Fibroblast of peridontal ligament (primary cell): ENCODE results near the gene OR6Y1.

Source experiments
- DNase-seq: peaks from one replicate; pipeline ENCODE4 v3.0.0-alpha.2; 2010; ENCODE audit errors: extremely low read depth

Gene OR6Y1, protein sequence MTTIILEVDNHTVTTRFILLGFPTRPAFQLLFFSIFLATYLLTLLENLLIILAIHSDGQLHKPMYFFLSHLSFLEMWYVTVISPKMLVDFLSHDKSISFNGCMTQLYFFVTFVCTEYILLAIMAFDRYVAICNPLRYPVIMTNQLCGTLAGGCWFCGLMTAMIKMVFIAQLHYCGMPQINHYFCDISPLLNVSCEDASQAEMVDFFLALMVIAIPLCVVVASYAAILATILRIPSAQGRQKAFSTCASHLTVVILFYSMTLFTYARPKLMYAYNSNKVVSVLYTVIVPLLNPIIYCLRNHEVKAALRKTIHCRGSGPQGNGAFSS

DNA sequence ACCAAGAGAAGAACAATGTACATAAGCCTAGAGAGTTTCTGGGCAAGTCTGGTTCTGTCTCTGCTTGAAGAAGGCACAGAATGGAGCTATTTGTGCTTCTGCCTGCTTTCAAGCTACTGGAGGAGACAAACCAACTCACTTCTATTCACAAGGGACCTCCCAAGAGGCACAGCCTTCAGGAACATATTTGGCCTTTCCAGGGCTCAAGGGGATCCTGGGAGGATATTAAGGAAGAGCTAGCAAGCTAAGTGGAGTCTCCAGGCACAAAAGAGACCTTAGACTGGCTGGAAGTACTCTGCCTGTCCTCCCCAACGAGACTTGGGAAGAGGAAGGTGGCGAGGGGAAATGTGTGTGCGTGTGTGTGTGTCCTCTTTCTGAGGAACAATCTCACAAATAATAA lies at the start of gene OR6Y1:
Gene OR6Y1, minus strand, starts transcription at position 54 of the 400 bp plus-strand sequence. CDS start 6,300 bp downstream, outside the sequence.
- no peak for DNase-seq

DNA sequence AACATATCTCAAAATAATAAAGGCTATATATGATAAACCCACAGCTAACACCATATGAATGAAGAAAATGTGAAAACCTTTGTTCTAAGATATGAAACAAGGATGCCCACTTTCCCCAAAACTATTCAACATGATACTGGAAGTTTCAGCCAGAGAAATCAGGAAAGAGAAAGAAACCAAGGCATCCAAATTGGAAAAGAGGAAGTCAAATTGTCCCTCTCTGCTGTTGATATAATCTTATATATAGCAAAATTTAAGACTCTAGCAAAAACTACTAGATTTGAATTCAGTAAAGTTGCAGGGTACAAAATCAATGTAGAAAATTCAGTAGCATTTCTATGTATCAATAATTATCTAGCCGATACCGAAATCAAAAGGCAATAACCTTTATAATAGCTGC lies 46.5 kb upstream of the OR6Y1 start:
- no peak for DNase-seq

DNA sequence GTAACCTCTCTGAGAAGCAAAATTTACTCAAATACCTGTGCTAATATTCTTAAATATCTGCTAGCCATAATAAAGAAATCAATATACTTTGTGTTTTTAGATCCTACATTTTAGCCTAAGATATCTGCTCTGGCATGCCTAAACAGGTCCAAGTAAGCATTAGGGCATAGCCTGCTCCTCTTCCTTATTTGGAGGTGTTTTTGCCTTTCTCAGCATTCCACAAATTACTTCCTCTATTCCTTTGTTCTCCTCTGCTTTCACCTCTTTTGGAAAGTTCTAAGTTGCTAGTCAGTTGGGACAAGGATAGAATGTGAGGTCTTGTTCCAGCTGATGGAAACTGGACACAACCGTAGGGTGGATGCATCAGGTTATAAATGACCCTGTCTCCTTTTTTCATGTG lies 32.7 kb upstream of the OR6Y1 start:
- no peak for DNase-seq

DNA sequence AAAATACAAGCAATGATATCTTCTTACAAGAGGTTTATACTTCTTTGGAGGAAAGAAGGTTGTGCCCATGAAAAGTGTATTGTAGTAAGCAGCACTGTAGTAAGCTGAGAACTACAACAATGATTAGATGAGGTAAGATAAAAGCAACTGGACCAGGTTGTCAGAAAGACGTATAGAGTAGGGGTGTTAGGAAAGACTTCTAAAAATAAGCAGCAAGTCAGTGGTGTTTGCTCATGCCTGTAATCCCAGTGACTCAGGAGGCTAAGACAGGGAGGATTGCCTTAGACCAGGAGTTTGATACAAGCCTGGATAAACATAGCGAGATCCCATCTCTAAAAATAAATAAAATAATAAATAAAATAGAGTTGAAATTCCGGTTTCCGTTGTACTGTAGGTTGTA lies 29.8 kb upstream of the OR6Y1 start:
- DNase-seq: no peak

DNA sequence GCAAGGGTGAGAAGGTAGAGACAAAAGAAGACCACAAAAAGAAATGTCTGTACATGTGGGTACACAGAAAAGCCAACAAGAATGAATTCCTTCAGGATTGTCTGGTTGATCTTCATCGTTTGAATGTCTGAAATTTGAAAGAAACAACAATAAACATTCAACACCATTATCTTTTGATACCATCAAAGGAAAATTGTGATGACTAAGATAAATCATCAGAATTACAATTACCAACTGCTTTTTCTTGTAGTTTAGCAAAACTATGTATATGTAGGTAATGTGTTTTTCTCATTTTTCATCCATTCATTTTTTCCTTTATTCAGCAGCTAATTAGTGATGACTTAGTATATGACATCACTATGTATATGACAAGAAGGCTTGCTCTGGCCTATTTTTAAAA lies 25.5 kb upstream of the OR6Y1 start, which contains the start of gene OR10X1:
Gene OR10X1, minus strand, starts transcription at position 167 of the 400 bp plus-strand sequence. Its CDS starts 0 bp downstream, at position 167.
- no peak for DNase-seq

DNA sequence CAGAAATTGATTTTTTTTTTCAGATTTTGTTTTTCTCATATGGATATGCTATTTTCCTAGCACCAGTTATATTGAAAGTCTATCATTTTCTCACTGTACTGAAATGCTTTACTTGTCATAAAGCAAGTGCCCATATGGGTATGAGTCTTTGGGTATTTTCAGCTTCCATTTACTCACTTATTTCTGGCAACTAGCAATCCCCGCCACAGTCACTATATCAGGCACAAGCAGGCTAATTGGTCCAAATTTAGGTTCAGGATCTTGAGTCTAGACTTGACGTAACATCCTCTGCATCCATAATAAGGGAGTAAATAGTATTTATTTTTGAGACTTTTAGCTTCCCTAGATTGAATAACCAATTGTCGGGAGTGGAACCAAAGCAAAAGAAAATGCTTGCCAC lies 23.4 kb upstream of the OR6Y1 start:
- DNase-seq: no peak

DNA sequence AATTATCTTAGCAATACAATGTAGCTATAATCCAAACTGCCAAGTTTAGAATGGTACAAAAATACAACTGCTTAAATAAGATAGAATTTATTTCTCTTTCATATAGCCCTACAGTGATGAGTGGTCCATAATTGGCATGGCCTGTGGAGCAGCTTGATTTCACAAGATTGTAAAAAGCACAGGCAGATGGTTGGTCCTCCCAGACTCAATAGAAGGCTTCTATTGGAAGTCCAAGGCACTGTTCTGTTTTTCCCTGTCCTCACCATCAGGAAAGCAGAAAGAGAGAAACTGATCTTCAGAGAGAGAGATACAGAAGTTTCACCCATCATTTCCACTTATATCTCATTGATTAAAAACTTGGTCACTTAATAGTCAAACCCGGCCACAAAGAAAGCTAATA lies 18.0 kb upstream of the OR6Y1 start:
- DNase-seq: no peak

DNA sequence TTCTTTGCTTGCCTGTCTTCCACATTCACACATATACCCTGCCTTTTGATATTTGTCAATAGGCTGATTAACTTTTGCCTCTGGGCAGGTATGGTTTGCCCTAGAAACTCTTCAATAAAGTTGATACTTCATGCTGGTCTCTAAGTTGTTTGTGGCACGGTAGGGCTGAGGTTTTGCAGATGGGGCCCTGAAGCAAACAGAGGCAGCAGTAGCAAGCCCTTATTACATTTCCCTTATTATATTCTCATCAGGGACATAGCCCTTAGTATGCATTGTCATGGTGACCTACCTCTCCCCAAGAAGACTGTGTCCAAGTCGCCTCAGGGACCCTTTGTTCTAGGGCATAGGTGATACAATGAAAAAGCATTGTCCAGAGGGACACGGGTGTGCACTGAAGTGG lies 16.3 kb upstream of the OR6Y1 start, which contains the start of gene OR6P1:
Gene OR6P1, minus strand, starts transcription at position 101 of the 400 bp plus-strand sequence. CDS start 6,976 bp downstream, outside the sequence.
- no peak for DNase-seq

DNA sequence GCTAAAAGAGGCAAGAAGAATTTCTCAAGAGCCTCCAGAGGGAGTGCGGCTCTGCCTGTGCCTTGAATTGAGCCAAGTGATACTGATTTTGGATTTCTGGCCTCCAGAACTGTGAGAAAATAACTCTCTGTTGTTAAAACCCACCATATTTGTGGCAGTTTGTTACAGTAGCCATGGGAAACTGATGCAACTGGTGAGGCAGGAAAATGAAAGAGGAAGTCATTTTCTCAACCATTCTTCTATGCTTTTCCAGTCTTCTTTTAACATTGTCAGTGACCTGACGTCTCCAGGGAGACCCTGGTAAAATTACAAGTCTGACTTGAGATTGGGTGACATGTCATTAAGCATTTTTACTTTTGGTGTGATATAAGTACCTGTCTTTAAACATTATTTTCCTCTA lies 10.4 kb upstream of the OR6Y1 start:
- no peak for DNase-seq

DNA sequence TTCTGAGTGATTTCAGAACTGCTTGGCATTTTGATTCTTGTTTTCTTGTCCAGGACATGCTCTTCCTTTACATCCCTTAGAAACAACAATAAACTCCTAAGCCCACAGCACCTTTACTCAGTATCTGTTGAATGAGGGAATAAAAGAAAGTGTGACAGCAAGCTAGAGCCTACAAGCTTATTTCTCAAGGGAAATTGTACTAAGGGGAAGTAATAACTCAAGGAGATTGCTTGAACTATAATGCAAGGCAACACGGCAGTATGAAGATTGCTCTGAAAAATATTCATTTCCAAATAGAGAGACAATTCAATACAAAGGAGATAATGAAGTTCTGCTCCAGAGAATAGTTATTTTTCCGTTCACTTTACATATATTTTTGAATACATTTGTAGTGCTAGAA lies 9.6 kb upstream of the OR6Y1 start:
- DNase-seq: no peak

DNA sequence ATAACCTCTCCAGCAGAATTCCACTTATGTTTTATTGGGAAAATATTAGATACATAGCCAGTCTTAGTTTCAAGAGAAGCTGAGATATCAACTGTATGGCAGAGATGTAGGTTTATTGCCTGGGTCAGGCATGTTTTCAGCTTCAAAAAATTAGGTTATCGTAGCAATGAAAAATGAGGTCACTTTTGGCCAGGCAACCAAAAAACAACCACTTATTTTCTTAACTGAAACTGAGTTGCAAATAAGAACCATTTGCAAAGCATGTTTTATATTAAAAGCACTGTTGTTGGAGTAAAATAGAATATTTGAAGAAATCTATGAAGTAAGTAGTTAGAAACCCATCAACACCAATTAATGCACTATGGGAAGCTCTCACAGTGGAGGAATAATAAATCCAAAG lies 5.5 kb upstream of the OR6Y1 start:
- DNase-seq: no peak

DNA sequence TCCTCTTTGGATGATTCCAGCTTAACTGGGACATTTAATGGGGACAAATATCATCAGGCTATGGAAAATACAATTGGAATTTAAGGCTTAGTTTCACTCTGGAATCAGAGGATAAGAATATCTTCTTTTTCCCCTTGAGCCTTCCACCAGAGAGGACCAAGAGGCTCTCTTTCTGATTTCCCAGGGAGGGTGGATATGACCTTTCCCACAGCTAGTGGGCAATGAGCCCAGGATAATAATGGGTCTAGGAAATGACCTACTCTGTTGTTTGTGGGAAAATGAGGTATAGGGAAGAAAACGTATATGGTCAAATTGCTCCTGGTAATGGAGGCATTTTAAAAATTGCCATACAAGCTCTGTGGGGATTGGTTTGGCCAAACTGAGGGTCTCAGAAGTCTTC lies 1.9 kb downstream of the OR6Y1 start:
- DNase-seq: no peak

DNA sequence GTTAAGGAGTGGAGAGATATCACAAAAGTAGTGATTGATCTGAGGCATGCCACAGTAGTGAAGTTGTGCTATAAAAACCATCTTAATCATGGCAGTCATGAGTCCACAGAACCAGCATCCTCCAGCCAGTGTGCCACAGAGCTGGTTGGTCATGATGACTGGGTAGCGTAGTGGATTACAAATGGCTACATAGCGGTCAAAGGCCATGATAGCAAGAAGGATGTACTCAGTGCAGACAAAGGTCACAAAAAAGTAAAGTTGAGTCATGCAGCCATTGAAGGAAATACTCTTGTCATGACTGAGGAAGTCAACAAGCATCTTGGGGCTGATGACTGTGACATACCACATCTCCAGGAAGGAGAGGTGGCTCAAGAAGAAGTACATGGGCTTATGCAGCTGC lies 6.7 kb downstream of the OR6Y1 start:
- DNase-seq: no peak

DNA sequence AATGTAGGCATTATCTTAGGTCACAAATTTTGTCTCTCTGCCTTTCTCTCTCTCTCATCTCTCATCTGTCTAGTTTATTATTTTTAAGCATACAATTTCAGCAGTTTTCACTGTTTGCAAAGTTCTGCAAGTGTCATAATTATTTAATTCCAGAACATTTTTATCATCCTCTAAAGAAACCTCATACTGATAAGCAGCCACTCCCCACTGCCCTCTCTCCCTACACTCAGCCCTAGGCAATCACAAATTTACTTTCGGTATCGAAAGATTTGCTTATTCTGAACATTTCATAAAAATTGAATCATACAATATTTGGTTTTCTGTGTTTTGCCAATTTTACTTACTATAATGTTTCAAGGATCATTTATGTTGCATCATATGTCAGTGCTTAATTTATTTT lies 16.6 kb downstream of the OR6Y1 start:
- no peak for DNase-seq

DNA sequence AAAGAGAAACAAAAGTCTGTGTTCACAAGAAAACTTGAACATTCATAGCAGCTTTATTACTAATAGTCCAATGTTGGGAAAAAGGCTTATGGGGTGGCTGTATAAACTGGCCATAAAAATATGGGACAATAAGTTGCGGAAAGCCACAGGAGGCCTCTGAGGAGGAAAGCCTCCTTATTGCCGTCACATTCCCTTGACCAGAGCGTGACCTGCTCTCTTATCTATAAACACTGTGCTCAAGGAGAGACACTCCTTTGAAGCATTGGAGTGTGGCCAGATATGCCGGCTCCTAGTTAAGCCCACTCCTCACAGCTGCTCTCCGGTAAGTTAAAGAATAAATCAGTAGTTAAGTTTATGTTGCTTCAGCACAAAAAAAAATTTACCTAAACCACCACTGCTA lies 19.7 kb downstream of the OR6Y1 start:
- DNase-seq: no peak

DNA sequence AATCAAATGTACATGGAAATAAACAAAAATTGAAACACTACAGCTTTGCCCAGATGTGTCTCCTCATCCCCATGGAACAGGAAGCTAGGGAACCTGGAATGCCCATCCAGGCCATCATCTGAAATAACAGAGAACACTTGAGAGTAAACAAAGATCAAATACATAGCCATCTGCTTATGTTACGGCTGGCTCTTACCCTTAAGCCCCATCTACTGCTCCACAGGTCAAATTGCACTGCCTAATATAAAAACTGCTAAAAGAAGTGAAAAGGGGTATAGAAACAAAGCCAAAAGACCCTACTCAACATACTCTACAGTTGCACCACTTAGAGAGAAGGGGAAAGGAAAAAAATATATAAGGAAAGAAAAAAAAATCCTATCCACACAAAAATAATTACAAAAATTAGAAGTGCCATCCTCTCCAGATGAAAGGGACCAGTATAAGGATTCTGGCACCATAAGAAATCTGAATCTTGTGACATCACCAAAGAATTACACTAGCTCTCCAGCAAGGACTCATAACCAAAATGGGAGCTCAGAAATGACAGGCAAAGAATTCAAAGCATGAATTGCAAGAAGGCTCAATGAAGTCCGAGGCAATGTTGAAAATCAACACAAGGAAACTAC lies 26.9 kb downstream of the OR6Y1 start:
- DNase-seq: no peak

DNA sequence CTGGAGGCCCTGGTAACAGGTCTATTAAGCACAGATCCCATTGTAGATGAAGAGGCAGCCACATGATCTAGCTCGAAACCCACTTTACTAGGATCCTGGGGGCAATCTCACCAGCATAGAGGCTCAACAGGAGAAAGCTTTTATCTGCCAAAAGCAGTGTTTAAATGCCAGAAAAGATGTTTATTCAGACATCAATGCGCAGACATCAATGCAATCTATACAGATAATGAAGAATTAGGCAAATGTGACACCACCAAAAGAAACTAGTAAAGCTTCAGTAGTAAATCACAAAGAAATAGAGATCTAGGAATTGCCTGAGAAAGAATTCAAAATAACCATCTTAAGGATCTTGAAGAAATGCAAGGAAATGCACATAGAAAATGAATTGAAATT lies 32.5 kb downstream of the OR6Y1 start:
- no peak for DNase-seq

DNA sequence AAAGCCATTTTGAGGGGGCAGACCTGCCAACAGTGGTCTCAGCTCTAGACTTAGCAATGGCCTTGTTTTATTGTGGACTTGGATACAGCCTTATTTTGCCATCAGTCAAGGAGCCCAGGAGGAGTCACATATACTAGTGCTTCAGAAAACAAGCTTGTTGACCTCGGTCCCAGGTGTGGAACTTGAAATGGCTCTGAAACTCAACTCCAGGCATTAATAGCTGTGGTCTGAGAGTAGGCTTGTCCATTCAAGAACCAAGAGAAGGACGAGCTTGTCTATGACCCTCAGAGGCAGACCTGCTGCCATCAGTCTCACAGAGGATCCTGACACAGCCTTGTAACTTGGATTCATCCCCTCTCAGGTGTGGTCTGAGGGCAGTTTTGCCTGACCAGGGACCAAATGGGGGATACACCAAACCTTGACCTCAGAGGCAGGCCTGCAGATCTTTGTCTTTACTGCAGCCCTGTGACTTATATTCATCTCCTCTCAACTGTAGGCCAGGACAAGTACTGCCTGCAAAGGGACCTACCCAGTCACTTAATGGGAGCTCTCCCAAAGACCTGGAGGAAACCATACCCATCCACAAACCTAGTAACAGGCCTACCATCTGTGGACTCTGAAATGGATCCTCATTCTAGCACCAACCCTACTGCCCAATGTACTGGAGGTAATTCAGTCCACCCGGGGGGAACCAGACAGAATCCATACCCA lies 33.1 kb downstream of the OR6Y1 start:
- no peak for DNase-seq

DNA sequence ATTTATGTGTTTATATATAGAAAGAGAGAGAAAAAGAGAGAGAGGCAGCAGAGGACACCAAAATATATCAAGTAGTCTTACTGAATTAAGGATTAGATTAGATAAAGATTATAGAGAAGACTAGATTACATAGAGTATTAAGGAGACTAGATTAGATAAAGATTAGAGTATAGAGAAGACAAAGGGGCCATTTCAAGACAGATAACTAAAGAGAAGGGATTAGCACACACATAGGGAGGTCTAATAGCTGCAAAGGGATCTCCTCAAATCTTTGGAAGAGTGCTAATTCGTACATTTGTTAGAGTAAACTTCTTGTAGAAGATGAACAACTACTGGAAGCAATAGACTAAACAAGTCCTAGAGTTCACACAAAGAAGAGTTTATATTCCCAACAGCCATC lies 34.2 kb downstream of the OR6Y1 start:
- DNase-seq: no peak

DNA sequence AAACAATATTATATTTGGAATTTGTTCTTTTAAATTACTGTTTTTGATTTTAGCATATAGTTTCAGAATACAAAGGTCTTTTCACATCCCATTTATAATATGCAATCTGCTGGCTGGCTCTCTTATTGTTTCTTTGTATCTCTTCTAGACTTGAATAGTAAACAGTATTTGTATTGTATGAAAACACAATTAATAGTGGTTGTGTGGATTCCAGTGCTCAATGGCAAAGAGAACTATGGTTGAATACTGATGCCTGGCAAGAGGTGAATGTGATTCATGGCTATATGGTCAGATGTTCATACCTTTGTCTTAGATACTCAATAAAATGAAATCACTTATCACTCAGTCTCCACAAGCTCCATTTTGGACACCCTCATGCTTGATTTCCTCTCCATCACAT lies 37.2 kb downstream of the OR6Y1 start:
- DNase-seq: no peak

DNA sequence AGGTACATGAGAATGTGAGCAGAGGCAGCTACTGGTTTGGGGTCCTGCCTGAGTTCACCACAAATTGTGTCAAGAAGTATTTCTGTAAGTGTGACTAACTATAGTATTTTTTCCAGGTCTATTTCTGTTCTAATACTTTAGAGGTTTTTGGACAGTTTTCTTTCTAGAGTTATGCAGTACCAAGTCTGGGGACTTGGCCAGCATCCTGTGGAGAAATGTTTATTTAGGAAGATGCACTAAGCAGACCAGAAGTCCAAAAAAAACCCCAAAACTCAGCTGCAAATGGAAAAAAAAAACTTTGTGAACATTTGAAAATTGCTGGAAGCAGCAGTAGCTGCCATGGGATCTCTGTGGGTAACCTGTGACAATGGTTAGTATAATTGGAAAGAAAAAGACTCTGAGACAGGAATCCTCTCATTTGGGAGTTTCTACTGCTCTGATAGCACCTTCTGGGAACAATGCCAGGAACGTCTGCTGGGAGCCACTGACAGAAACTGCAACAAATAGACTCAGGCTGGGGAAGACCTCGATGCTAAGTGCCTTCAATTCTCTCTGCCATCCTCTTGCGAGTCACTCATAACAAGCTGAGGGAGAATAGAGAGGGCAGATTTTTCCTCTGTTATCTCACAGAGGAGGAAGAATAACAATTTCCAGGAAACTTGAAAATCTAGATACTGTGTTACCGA lies 44.6 kb downstream of the OR6Y1 start:
- DNase-seq: no peak

DNA sequence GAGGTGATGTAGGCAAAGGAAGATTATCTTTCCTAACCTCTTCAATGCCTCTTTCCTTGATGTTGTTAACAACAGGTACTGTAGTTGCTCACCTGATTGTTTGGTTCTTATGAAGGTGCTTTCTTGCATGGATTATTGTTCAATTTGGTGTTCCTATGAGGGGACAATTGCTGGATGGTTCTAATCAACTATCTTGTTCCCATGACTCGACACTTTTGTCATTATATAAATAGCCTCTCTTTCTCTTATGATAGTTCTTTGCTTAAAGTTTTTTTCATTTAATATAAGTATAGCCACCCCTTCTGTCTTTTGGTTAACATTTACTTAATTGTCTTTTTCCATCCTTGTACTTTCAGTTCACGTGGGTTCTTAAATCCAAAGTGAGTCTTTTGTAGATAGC lies 46.7 kb downstream of the OR6Y1 start:
- no peak for DNase-seq
